CD1c-positive myeloid dendritic cell (primary cell): ENCODE measurements around the gene LMTK2.

Experiments used
- DNase-seq: peaks from one replicate; pipeline ENCODE4 v3.0.0-alpha.2; 2016; ENCODE audit errors: extremely low spot score

The LMTK2 gene

DNA sequence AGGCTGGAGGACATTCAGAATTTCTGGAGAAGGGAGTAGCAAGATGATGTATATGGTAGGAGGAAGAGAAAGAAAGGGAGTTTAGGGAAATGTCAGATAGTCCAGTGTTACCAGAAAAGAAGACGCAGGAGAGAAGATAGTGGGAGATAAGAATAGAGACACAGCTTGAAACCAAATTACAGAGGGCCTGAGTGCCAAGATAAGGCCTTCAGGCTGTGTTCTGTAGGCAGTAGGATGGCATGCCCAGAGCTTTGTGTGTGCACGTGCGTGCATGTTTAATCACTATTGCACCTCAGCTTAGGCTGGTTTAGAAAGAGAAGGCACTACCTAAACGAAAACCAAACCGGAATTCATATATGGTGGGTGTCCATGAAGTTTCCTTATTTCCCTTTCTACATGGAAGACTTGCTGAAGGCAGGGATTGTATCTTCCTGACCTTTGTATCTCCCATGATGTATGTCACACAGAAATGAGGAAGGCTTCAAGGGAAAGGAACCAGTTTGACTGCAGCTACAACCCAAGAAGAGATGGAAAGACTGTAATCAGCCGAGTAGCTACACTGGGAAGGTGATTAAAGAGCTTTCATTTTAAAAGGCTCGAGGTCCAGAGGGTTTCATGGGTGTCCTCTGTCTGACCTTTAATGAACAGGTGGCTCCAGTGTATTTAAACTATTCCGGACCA, 68.7 kb downstream of the LMTK2 start:
- no peak for DNase-seq

- DNase-seq = no peak
These were observed 70.9 kb downstream of the LMTK2 start for GRCh38 chr7:98177553-98177952.

DNA sequence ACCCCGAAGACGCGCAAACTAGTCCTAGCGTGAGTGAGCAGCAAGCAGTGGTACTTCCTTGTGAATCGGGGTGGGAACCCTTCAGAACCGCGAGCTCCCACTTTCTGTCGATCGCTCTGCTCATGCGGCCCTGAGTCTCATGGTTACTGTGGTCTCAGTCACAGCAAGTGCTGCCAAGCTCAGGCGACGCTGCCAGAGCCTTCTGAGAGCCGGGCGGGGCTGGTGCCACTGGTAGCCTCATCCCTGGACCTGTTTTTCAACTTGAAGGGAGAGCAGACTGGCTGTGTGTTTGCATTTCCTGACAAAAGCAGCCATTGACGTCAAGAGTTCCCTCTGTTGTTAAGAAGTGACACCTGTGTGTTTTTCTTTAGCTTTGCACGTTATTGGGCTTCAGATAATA, 71.7 kb downstream of the LMTK2 start:
- no peak for DNase-seq

- DNase-seq = no peak
These were observed 72.3 kb downstream of the LMTK2 start for GRCh38 chr7:98178762-98179490.

GRCh38 chr7:98180751-98181150, 74.1 kb downstream of the LMTK2 start:
- DNase-seq = no peak

- DNase-seq = no peak
These were observed 78.4 kb downstream of the LMTK2 start for GRCh38 chr7:98185101-98185500.

GRCh38 chr7:98186452-98187137, 79.9 kb downstream of the LMTK2 start:
- DNase-seq = peak; percentile 69

- DNase-seq = no peak
These were observed 80.5 kb downstream of the LMTK2 start for GRCh38 chr7:98187138-98187502.

GRCh38 chr7:98189559-98189958, 82.9 kb downstream of the LMTK2 start:
- DNase-seq = no peak

GRCh38 chr7:98191668-98192431, 85.2 kb downstream of the LMTK2 start:
- DNase-seq = no peak

DNA sequence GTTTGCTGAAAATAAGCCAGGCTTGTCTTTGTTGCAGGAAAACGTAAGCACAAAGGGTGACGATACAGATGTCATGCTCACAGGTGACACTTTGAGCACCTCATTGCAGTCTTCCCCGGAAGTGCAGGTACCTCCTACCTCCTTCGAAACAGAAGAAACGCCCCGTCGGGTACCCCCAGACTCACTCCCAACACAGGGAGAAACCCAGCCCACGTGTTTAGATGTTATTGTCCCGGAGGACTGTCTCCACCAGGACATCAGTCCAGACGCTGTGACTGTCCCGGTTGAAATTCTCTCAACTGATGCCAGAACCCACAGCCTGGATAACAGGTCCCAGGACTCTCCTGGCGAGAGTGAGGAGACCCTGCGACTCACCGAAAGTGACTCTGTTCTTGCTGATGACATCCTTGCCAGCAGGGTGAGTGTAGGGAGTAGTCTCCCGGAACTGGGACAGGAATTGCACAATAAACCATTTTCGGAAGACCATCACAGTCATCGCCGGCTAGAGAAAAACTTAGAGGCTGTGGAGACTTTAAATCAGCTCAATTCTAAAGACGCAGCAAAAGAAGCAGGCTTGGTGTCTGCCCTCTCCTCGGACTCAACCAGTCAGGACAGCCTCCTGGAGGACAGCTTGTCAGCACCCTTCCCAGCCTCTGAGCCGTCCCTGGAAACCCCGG, 86.3 kb downstream of the LMTK2 start:
- DNase-seq = no peak

DNA sequence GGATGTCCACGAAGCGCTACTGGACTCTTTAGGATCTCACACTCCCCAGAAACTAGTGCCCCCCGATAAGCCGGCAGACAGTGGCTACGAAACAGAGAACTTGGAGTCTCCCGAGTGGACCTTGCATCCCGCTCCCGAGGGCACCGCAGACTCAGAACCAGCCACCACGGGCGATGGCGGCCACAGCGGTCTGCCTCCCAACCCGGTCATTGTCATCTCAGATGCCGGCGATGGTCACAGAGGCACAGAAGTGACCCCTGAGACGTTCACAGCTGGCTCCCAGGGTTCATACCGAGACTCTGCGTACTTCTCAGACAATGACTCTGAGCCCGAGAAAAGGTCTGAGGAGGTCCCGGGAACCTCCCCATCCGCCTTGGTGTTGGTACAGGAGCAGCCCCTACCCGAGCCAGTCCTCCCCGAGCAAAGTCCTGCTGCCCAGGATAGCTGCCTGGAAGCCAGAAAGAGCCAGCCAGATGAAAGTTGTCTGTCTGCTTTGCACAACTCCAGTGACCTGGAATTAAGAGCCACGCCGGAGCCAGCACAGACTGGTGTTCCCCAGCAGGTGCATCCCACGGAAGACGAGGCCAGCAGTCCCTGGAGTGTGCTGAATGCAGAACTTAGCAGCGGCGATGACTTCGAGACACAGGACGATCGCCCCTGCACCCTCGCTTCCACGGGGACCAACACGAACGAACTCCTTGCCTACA, 87.0 kb downstream of the LMTK2 start:
- no peak for DNase-seq

DNA sequence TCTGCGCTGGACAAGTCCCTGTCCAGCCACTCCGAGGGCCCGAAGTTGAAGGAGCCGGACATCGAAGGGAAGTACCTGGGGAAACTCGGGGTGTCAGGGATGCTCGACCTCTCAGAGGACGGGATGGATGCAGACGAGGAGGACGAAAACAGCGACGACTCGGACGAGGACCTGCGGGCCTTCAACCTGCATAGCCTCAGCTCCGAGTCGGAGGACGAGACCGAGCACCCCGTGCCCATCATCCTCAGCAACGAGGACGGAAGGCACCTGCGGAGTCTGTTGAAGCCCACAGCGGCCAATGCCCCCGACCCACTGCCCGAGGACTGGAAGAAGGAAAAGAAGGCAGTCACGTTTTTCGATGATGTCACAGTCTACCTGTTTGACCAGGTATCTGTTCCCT, 87.5 kb downstream of the LMTK2 start:
- no peak for DNase-seq

DNA sequence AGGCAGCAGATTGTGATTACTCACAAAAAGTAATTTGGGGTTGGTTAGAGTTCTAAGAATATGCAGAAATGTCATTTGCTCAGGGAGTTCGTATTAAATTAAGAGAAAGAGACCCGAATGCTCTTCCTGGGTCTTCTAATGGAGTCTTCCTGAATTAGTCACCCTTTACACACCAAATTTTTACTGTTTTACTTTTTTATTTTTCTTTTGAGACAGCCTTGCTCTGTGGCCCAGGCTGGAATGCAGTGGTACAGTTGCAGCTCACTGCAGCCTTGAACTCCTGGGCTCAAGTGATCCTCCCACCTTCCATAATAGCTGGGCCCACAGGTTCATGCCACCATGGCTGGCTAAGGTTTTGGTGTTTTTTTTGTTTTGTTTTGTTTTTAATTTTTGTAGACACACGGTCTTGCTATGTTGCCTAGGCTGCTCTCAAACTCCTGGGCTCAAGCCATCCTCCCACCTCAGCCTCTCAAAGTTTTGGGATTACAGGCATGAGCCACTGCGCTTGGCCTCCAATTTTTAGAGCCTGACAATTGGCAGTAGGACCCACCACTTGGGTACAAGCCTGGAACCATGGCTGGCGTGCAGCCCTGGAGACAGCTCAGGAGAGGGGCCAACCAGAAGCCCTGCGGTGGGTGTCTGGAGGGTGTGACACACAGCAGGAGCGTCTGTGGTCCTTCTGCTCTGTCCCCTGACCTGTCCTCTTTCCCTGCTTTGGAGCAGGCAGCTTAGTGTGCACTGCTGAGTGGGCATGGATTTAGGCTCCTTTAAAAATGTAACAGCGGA, 88.2 kb downstream of the LMTK2 start:
- DNase-seq = no peak

GRCh38 chr7:98196706-98197605, 90.3 kb downstream of the LMTK2 start:
- DNase-seq = no peak

DNA sequence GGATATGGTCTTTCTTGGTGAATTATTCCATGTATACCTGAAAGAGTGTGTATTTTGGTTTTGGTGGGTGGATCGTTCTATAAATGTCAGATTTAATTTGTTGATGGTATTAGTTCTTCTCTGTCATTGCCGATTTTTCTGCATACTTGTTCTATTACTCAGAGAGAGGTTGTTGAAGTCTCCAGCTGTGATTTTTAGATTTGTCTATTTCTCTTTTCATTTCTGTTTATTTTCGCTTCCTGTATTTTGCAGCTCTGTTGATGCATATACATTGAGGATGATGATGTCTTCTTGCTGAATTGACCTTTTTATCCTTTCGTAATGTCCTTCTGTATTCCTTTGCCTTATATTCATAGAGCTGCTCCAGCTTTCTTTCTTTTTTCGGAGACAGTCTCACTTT, 92.5 kb downstream of the LMTK2 start:
- DNase-seq = no peak

DNA sequence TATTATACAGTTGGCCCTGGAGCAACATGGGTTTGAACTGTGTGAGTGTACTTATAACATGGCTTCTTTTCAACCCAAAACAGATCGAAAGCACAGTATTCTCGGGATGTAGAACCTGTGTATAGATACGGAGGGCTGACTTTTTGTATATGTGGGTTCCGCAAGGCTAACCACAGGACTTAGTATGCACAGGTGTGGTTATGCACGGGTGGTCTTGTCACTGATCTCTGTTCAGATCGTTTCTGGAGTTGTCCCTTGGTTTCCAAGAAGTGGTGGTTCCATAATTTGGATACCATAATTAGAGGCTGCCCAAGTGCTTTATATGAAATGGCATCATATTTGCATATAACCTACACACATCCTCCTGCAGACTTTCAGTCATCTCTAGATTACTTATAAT, 93.7 kb downstream of the LMTK2 start:
- DNase-seq = no peak

DNA sequence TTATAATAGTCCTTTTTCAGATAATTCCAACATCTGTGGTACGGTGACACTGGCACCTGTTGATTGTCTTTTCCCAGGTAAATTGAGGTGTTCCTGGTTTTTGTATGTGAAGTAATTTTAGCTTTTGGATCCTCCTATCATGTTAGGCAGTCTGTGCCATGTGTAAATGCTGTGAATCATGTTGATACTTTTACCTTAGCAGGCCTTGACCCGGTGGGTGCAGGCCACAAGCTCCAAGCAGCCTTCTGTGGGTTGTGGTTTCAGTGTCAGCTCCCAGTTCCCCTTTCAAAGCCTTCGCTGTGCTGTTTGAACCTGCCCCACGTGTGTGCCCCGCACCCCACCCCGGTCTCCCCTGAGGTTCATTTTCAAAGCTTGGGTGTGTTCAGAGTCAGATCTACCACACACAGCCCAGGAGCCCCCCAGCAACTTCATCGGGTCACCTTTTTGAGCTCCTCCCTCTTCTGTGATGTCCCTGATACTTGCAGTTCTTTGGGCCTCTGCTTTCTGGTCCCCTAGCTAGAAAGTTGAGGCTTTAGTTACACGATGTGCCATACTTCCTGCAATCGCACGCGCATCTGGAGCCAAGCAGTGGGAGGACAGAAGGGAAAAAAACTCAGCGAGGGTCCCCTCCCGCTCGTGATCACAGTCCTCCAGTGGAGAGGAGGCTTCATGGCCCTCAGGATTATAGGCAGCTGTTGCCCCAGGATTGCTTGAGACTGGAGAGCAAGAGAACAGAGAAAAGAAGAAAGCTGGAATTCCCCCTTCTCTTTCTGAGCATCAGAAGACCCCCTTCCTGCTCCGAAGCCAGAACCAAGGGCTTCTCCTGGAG, 95.9 kb downstream of the LMTK2 start:
- peak; percentile 75 for DNase-seq
